Astrocyte of the spinal cord (primary cell): ENCODE measurements around the gene POFUT2.

Experiments
- DNase-seq: peaks from one replicate; pipeline ENCODE4 v3.0.0; 2011; ENCODE audit warnings: low read depth, low spot score
- H3K4me3 ChIP-seq: 2 replicates; pipeline ENCODE4 v1.5.1; 2011; ENCODE audit warnings: low read depth, mild to moderate bottlenecking, low read length, moderate library complexity
- in situ Hi-C: cut with HindIII; loops from 2 replicates; pipeline ENCODE4 v1.10.0; 2017; ENCODE audit warnings: low sequenced_read_pairs
- TF ChIP-seq, protein P1 (sequence below): IDR thresholded peaks from 2 replicates; pipeline ENCODE4 v1.5.1; 2012; ENCODE audit warnings: low read depth, mild to moderate bottlenecking, low read length, inconsistent platforms

POFUT2 gene

DNA sequence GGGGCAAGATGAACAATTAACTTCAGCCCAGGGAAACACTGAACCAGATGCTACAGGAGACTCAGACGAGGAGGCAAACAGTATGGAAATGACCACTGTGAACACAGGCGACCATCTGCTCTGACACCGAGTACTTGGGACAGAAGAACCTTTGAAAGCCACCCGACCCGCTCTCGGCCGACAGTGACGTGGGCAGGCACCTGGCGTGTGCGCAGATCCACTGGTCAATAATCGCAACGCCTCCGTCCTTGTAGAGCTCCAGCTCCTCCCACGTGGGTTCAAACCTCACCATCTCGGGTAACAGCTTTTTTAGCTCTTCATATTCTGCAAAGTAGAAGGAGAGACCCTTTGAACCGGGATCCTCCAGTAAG is 20.3 kb downstream of the POFUT2 start:
- DNase-seq = no peak
- in situ Hi-C loops = no loop called here

DNA sequence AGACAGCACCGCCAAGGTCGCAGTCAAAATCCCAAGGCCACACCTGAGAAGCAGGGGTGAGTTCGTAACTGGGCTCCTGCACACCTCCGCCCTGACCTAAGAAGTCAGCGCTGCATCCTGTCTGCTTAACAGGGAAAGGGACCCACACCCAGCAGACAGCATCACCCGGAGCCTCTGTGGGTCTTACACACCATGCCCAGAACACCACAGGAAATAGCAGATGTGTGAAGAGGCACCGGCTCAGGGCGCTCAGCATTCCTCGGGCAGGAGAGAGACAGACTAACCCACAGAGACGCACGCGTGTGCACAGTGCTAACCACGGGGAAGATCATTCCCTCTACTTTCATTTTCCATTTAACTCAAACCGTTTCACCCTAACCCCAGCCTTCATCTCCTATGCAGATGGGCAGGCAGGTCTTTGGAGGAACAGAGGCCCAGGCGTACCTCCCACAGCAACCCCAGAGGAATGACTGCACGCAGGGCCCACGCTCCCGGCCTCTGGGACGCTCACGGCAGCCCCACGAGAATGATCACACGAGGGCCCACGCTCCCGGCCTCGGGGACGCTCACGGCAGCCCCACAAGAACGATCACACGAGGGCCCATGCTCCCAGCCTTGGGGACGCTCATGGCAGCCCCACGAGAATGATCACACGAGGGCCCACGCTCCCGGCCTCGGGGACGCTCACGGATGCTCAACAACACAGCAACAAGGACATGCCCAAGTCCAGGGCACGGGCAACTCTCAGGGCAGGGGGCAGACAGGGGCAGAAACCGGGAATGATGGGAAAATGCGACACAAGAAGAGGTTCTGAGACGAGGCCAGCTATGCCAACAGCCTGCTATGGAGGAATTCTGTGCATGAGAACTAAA is 20.9 kb downstream of the POFUT2 start:
- H3K4me3 ChIP-seq = no peak overlapping the region
- TF ChIP-seq, protein P1, sequence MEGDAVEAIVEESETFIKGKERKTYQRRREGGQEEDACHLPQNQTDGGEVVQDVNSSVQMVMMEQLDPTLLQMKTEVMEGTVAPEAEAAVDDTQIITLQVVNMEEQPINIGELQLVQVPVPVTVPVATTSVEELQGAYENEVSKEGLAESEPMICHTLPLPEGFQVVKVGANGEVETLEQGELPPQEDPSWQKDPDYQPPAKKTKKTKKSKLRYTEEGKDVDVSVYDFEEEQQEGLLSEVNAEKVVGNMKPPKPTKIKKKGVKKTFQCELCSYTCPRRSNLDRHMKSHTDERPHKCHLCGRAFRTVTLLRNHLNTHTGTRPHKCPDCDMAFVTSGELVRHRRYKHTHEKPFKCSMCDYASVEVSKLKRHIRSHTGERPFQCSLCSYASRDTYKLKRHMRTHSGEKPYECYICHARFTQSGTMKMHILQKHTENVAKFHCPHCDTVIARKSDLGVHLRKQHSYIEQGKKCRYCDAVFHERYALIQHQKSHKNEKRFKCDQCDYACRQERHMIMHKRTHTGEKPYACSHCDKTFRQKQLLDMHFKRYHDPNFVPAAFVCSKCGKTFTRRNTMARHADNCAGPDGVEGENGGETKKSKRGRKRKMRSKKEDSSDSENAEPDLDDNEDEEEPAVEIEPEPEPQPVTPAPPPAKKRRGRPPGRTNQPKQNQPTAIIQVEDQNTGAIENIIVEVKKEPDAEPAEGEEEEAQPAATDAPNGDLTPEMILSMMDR = no peak
- peak; percentile 30 for DNase-seq
- in situ Hi-C loops = no loop called here

More for the DNA sequence above, 20.3 kb downstream of the POFUT2 start:
- TF ChIP-seq, protein P1 = no peak
- no peak overlapping the region for H3K4me3 ChIP-seq

DNA sequence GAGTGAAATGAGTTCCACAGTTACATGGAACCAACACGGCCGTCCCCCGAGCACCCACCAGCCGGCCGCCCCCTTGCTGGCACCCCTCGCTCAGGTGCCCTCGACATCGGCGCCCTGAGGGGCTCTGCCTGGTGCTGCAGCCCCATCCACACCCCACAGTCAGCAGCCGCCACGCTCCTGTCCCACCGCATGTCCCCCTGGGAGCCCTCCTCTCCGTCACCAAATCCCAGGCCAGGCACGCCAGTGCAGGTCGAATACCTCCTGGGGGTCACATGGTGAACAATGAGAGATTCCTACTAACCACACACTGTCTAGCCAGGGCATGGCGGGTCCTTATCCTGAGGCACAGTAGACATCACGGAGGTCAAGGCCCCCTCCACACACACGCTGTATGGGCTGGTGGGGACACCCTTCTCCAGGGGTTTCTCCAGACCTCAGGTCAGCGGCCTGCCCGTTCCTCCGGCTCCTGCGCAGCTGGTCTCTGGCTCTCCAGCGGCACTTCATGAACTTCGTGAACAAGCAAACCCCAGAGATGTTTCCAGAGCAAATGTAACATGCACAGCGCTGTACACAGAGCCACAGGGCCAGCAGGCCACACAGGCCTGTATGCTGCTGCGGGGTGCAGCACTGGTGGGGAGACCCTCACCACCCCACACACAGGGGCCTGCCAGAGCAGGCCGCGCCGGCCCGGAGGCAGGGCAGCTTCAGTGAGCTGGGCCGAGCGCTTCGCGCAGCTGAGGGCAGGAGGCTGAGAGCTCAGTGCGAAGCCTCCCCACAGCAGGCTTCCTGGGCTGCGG is 21.8 kb downstream of the POFUT2 start:
- no peak for DNase-seq
- H3K4me3 ChIP-seq = no peak overlapping the region
- in situ Hi-C loops = no loop called here
- TF ChIP-seq, protein P1 = no peak

DNA sequence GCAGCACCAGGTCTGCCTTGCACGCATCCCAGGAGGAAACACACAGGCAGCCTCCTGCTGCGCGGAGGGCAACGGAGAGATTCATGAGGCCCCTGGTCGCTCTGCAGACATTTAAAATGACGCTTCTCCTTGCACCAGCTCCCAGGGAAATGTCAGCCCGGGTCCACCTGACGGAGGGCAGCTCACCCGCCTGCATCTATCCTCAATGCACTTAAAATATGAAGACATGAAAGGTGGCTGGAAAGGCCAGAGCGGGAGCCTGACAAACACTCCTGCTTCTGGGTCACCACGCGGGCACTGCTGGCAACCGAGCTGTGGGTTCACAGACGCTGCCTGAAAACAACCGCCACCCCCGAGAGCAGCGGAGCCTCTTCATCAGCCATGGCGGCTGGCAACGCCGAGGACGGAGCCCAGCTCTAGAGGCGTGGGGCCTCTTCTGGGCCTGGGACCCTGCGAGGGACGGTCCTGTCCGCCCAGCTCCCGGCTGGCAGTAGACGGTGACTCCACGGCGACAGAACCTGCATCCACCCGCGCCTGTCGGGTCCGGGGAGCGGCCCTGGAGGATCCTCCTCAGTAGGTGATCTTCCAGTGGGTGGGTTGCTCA is 22.7 kb downstream of the POFUT2 start:
- in situ Hi-C loops = no loop called here
- TF ChIP-seq, protein P1 = no peak
- no peak for DNase-seq
- H3K4me3 ChIP-seq = no peak overlapping the region

DNA sequence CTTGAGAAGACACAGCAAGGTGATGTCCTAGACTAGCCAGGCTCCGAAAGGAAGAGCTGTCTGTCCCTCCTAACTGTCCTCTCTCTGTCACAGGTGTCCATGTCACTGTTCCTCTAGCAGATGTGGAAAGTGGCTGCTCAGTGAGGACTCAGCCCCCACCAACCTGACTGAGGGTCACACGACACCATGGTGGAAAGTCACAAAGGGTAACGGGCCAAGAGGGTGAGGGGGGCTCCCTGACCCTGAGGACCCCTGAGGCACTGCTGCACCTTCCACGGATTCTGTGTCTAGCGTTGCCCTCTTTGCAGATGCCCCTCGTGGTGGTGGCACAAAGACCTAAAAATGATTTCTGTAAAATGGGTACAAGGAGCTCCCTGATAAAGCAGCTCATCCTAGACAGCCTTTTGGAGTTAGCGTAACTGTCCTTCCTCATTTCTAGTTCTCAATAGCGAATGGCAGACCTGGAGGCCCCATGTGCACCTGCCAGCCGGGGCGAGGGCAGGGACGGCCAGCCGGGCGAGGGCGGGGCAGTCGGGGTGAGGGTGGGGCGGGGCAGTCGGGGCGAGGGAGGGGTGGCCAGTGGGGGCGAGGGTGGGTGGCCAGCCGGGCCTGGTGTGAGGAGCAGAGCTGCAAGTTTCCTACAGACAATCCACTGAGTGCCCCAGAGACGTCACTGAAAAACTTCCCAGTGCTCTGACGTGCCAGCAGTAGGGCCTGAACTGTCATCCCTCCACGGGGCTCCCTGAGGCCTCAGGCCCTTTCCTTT is 23.4 kb downstream of the POFUT2 start:
- no peak for DNase-seq
- TF ChIP-seq, protein P1 = no peak
- in situ Hi-C loops = no loop called here
- no peak overlapping the region for H3K4me3 ChIP-seq

DNA sequence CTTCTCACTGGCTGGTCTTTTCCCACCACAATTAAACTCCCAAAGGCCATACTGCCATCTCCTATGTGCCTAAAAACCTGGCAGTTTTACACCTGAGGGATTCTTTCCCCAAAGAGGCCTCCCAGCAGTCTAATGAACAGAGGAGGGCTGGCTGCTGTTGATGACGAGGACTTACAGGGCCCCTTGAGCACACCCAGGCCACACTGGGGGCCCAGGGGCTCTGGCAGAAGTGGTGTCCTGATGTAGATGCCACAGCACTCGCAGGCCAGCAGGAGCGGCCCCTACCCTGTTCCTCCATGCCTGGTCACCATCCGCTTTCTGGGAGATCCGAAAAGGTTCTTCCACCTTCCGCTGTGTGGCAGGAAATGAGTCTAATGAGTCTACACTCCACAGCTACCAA is 24.2 kb downstream of the POFUT2 start:
- no peak for DNase-seq
- no peak overlapping the region for H3K4me3 ChIP-seq
- in situ Hi-C loops = no loop called here
- TF ChIP-seq, protein P1 = no peak
